Activated CD4-positive, alpha-beta memory T cell treated with anti-CD3 and anti-CD28 coated beads, Interleukin-2, amount 10 ng/mL, durations not matched to agents 7 days and 5 days (primary cell): ENCODE results near the gene BAHCC1. TPM values are rescaled to one million over a fixed set of nuclear protein-coding genes. Genes with fewer than 3 reads are reported as not detected.
"Not testable (repeated sequence)": the region's sequence is repeated elsewhere in the genome, so short reads cannot be mapped to it uniquely, and the experiment has no call there.

ENCODE experiments used
- CTCF ChIA-PET: fragments of 350-600 bp; sonication (Branson Sonifier 250); formaldehyde crosslinking; loops from one replicate; lab custom pipeline; 2021; ENCODE audit warnings: antibody characterized with exemption, inconsistent platforms; lab: Charles Lee
- POLR2A ChIA-PET: fragments of 350-600 bp; sonication (Branson Sonifier 250); formaldehyde crosslinking; loops from one replicate; lab custom pipeline; 2021; ENCODE audit warnings: antibody characterized with exemption; lab: Charles Lee
- DNase-seq: peaks from one replicate; pipeline ENCODE4 v3.0.0-alpha.2; 2020
- H3K27ac Mint-ChIP-seq: one replicate; pipeline ENCODE4 v1.8.0; 2021; ENCODE audit warnings: mild to moderate bottlenecking, mixed read lengths
- H3K27me3 Mint-ChIP-seq: one replicate; pipeline ENCODE4 v1.8.0; 2021; ENCODE audit warnings: mixed read lengths
- H3K36me3 Mint-ChIP-seq: one replicate; pipeline ENCODE4 v1.8.0; 2021; ENCODE audit warnings: low read depth, mixed read lengths
- H3K4me1 Mint-ChIP-seq: one replicate; pipeline ENCODE4 v1.8.0; 2021; ENCODE audit warnings: mixed read lengths
- H3K4me3 Mint-ChIP-seq: one replicate; pipeline ENCODE4 v1.8.0; 2021; ENCODE audit warnings: mild to moderate bottlenecking, mixed read lengths
- H3K9me3 Mint-ChIP-seq: one replicate; pipeline ENCODE4 v1.8.0; 2021; ENCODE audit warnings: mixed read lengths
- total RNA-seq, 2 experiments: library from RNA; stranded (reverse); gene quantifications; one replicate each; pipeline ENCODE4 v1.2.3, GENCODE V29; 2021

The BAHCC1 gene
- total RNA-seq, 2 experiments from 2014 or later: 0.15 to 0.18 TPM

DNA sequence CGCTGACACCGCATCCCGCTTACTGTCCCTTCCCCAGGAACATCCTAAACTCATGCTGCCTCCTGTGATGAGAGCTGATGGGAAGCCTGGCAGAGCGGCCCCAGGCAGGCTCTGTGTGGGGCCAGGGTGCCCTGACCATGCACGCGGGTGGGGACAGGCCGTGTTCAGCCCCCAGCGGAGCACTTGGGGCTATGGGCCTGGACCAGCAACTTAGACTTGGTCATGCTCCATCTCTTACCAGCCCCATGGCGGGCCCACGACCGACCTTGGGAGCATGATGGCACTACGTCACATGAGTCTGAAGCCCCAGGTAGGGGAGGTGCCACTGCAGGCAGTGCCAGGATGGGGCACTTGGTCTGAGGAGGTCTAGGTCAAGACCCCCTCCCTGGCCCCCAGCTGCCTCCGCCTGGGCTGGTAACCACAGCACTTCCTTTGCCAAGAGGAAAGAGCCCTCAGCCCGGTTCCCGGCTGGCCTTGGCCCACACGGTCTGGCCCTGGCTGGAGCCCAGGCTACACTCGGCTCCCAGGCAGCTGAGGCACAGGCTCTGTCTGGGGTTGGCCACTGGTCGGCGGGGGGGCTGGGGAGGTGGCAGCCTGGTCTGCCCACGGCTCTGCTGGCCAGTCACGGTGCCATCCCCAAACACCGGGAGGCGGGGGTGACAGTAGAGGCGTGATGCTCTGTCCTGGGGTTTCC, 25.7 kb downstream of the BAHCC1 start:
- DNase-seq: no peak
- POLR2A ChIA-PET: no interaction called here
- H3K36me3 Mint-ChIP-seq: no peaks in the 10 kb centered on the region
- CTCF ChIA-PET: no interaction called here
- H3K9me3 Mint-ChIP-seq: peaks cover 5% of the 10 kb centered on the region
- no peaks in the 10 kb centered on the region for H3K4me1 Mint-ChIP-seq
- no peaks in the 10 kb centered on the region for H3K27me3 Mint-ChIP-seq
- H3K4me3 Mint-ChIP-seq: no peak overlapping the region
- H3K27ac Mint-ChIP-seq: no peak overlapping the region

GRCh38 chr17:81422776-81423697, 27.8 kb downstream of the BAHCC1 start:
- H3K4me1 Mint-ChIP-seq: no peaks in the 10 kb centered on the region
- H3K4me3 Mint-ChIP-seq: no peak overlapping the region
- ChIA-PET POLR2A (no interaction called here), CTCF (no interaction called here)
- peaks cover 5% of the 10 kb centered on the region for H3K27me3 Mint-ChIP-seq
- H3K27ac Mint-ChIP-seq: no peak overlapping the region
- H3K9me3 Mint-ChIP-seq: no peaks in the 10 kb centered on the region
- no peaks in the 10 kb centered on the region for H3K36me3 Mint-ChIP-seq
- DNase-seq: no peak

GRCh38 chr17:81423698-81424071, 28.4 kb downstream of the BAHCC1 start:
- H3K27ac Mint-ChIP-seq: no peak overlapping the region
- H3K9me3 Mint-ChIP-seq: no peaks in the 10 kb centered on the region
- DNase-seq: no peak
- POLR2A ChIA-PET: no interaction called here
- CTCF ChIA-PET: no interaction called here
- peaks cover 6% of the 10 kb centered on the region for H3K27me3 Mint-ChIP-seq
- H3K4me3 Mint-ChIP-seq: no peak overlapping the region
- no peaks in the 10 kb centered on the region for H3K36me3 Mint-ChIP-seq
- H3K4me1 Mint-ChIP-seq: no peaks in the 10 kb centered on the region

DNA sequence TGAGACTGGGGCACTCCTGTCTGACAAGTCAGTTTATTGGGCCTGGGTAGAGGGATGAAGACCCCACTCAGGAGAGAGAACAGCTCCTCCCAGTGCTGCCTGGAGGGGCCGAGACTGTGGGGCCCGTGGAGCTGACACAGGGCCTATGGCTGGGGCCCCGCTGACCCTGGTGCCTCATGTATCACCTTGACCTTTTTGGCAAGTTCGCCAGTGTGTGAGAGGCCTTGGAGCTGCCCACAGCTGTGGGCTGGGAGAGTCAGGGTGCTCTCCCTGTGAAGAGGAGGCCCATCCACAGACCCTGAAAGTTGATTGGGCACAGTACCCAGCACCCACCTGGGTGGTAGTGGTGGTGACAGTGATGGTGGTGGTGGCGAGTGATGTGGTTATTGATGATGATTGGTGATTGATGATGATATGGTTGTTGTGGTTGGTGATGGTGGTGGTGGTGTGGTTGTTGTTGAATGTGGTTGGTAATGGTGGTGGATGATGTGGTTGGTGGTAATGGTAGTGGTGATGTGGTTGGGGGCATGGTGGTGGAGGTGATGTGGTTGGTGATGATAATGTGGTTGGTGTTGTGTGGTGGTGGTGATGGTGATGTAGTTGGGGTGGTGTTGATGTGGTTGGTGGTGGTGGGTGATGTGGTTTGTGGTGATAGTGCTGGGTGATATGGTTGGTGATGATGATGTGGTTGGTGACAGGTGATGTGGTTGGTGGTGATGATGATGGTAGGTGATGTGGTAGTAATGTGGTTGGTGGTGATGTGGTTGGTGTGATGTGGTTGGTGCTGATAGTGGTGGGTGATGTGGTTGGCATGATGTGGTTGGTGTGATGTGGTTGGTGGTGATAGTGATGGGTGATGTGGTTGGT, 29.1 kb downstream of the BAHCC1 start:
- Mint-ChIP-seq H3K4me1 (no peaks in the 10 kb centered on the region), H3K36me3 (no peaks in the 10 kb centered on the region), H3K4me3 (no peak overlapping the region), H3K27me3 (peaks cover 9% of the 10 kb centered on the region), H3K9me3 (no peaks in the 10 kb centered on the region), H3K27ac (no peak overlapping the region)
- DNase-seq: no peak
- CTCF ChIA-PET: no interaction called here
- POLR2A ChIA-PET: no interaction called here

GRCh38 chr17:81425041-81425440, 29.8 kb downstream of the BAHCC1 start:
- CTCF ChIA-PET, H3K27me3 Mint-ChIP-seq, H3K4me1 Mint-ChIP-seq, POLR2A ChIA-PET, DNase-seq, H3K27ac Mint-ChIP-seq, H3K4me3 Mint-ChIP-seq, H3K9me3 Mint-ChIP-seq, H3K36me3 Mint-ChIP-seq: not testable (repeated sequence)

- POLR2A ChIA-PET, CTCF ChIA-PET, H3K9me3 Mint-ChIP-seq, H3K27ac Mint-ChIP-seq, H3K4me1 Mint-ChIP-seq, H3K36me3 Mint-ChIP-seq, H3K4me3 Mint-ChIP-seq: not testable (repeated sequence)
- H3K27me3 Mint-ChIP-seq: peaks cover 13% of the 10 kb centered on the region
- peak; percentile 20 for DNase-seq
These were observed 30.6 kb downstream of the BAHCC1 start for GRCh38 chr17:81425716-81426392.

DNA sequence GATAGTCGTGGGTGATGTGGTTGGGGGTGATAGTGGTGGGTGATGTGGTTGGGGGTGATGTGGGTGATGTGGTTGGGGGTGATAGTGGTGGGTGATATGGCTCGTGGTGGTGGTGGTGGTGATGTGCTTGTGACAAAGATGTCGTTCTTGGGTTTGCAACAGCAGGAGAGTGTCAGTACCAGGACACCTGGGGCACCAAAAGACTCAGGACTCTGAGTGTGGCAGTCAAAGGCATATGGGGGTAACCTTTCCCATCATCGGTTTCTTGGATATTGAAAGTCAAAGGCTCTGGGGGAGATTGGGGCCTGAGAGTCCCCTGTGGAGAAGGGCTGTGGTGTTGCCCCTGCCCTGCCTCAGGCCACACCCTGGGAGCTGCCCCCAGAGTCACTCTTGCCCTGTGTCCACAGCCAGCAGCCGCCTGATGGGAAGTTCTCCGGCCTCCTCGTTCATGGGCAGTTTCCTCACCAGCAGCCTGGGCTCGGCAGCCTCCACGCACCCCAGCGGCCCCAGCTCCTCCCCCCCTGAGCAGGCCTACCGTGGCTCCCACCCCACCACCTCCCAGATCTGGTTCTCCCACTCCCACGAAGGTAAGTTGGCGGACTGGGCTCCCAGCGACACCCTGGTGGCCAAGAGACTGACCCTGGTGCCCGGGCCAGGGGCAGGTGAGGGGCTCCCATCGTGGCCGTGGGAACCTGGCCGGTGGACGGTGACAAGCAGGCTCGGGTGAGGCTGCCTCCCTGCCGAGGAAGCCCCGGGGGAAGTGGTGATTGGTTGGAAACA, 31.3 kb downstream of the BAHCC1 start:
- H3K27me3 Mint-ChIP-seq: peaks cover 13% of the 10 kb centered on the region
- no peaks in the 10 kb centered on the region for H3K36me3 Mint-ChIP-seq
- CTCF ChIA-PET: interaction anchor here (1.3 kb wide), 1 partner anchor 29 kb away, joined by 3 read pairs; no protein-coding TSS in a partner anchor
- no peak for DNase-seq
- H3K4me3 Mint-ChIP-seq: no peak overlapping the region
- POLR2A ChIA-PET: no interaction called here
- H3K4me1 Mint-ChIP-seq: no peaks in the 10 kb centered on the region
- no peak overlapping the region for H3K27ac Mint-ChIP-seq
- H3K9me3 Mint-ChIP-seq: no peaks in the 10 kb centered on the region

- H3K4me3 Mint-ChIP-seq: no peak overlapping the region
- H3K36me3 Mint-ChIP-seq: no peaks in the 10 kb centered on the region
- no peak for DNase-seq
- no peaks in the 10 kb centered on the region for H3K4me1 Mint-ChIP-seq
- no peak overlapping the region for H3K27ac Mint-ChIP-seq
- POLR2A ChIA-PET: no interaction called here
- CTCF ChIA-PET: interaction anchor here (1.3 kb wide), 1 partner anchor 30 kb away, joined by 3 read pairs; no protein-coding TSS in a partner anchor
- no peaks in the 10 kb centered on the region for H3K9me3 Mint-ChIP-seq
- peaks cover 13% of the 10 kb centered on the region for H3K27me3 Mint-ChIP-seq
These were observed 32.2 kb downstream of the BAHCC1 start for GRCh38 chr17:81427173-81428120.

DNA sequence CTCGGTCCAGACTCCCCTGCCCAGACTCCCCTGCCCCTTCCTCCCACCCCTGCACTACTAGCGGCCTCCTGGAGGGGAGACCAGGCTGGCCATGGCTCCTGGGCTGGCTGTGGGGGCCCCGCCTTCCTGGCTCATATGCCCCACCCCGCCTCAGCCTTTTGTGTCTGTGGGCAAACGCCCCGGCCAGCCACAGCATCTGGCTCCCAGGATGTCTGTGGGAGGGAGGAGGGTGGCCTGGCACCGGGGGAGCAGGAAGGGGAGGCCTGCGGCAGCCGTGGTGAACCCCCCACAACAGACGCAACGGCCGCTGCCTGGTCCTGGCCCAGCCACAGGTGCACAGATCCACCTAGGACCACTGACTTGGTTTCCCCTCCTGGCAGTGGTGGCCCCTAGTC, 32.9 kb downstream of the BAHCC1 start:
- no peak for DNase-seq
- Mint-ChIP-seq H3K4me1 (no peaks in the 10 kb centered on the region), H3K27me3 (peaks cover 13% of the 10 kb centered on the region), H3K9me3 (no peaks in the 10 kb centered on the region), H3K27ac (no peak overlapping the region), H3K4me3 (no peak overlapping the region), H3K36me3 (no peaks in the 10 kb centered on the region)
- ChIA-PET POLR2A (interaction anchor here (2.1 kb wide), 1 partner anchor 32 kb away, joined by 10 read pairs; the partner anchor contains the start of gene BAHCC1), CTCF (interaction anchor here (1.3 kb wide), 1 partner anchor 31 kb away, joined by 3 read pairs; no protein-coding TSS in a partner anchor)

DNA sequence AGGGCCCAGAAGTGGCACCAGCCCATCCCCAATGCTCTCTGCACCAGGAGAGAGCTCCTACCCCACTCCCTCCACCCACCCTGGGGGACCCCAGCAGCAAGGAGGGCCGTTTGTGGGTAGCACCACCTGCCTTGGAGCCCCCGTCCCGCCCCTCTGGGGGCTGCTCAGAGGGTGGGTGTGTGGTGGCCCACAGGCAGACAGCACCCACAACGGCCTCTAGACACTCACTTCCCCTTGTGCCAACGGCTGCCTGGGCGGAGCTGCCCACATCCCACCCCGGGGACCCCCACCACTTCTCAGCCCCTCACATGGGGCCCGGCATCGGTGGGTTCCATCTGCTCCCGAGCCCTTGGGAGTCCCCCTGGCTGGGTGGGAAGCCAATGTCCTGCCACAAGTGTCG, 33.3 kb downstream of the BAHCC1 start:
- POLR2A ChIA-PET: interaction anchor here (2.1 kb wide), 1 partner anchor 32 kb away, joined by 10 read pairs; the partner anchor contains the start of gene BAHCC1
- CTCF ChIA-PET: no interaction called here

More for the DNA sequence above, 33.3 kb downstream of the BAHCC1 start:
- Mint-ChIP-seq H3K27ac (no peak overlapping the region), H3K4me1 (no peaks in the 10 kb centered on the region), H3K9me3 (no peaks in the 10 kb centered on the region), H3K4me3 (no peak overlapping the region), H3K27me3 (peaks cover 13% of the 10 kb centered on the region), H3K36me3 (no peaks in the 10 kb centered on the region)
- no peak for DNase-seq
